Measurements from ENCODE around the gene RHBDF2.

GRCh38 chr17:76543482-76543825, 42.2 kb upstream of the RHBDF2 start:
- TF ChIP-seq, protein P1, sequence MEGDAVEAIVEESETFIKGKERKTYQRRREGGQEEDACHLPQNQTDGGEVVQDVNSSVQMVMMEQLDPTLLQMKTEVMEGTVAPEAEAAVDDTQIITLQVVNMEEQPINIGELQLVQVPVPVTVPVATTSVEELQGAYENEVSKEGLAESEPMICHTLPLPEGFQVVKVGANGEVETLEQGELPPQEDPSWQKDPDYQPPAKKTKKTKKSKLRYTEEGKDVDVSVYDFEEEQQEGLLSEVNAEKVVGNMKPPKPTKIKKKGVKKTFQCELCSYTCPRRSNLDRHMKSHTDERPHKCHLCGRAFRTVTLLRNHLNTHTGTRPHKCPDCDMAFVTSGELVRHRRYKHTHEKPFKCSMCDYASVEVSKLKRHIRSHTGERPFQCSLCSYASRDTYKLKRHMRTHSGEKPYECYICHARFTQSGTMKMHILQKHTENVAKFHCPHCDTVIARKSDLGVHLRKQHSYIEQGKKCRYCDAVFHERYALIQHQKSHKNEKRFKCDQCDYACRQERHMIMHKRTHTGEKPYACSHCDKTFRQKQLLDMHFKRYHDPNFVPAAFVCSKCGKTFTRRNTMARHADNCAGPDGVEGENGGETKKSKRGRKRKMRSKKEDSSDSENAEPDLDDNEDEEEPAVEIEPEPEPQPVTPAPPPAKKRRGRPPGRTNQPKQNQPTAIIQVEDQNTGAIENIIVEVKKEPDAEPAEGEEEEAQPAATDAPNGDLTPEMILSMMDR (IDR thresholded peaks at IDR 0.05 in 4 of 5, conservative IDR thresholded peaks at IDR 0.05 in 1 of 5): no peak
- TF ChIP-seq POLR2A (IDR thresholded peaks at IDR 0.05): no peak
